Left kidney (tissue), 2 donors: Measurements from ENCODE around the gene GRAP2. TPM values are rescaled to one million over a fixed set of nuclear protein-coding genes. Genes with fewer than 3 reads are reported as not detected.
A peak's percentile ranks its signal among the peaks of the same experiment; 100 is the strongest.
"Not testable (repeated sequence)": the region's sequence is repeated elsewhere in the genome, so short reads cannot be mapped to it uniquely, and the experiment has no call there.

Experiments
- DNase-seq: peaks from one replicate; pipeline ENCODE4 v3.0.0-alpha.2; 2013
- polyA plus RNA-seq: library from polyadenylated mRNA; unstranded; fragments of 120-200 nt; gene quantifications from one replicate; pipeline ENCODE4 v1.2.1, GENCODE V29; 2013; ENCODE audit not compliant: insufficient read length

GRAP2 gene
- polyA plus RNA-seq, 1 donor: 0.57 TPM

DNA sequence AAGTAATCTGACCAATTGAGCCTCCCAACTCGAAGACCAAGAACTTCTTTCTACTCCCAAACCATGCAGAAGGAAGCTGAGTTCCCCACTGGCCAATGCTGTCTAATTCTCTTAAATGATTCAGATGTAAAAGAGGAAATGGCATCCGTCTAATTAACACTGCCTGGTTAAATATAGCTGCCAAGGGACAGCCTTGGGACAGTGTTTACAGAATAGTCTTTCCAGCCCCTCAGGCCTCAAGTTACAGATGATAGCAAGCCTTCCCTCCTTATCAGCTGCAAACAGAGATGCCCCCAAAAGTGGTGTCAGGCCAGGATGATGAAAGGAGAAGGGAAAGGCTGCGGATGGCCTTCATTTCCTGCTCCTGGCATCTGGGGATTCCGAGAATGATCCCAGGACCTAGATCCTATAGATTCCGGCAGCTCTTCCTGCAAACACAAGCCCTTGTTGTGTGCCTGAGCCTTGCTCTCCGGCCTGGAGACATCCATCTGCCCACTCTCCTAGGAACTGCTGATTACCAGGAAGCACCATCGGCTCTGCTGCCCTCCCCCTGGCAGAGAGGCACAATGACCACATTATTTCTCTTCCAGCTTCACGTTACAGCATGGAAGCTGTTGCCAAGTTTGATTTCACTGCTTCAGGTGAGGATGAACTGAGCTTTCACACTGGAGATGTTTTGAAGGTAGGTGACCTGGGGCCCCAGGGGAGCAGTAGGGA lies 45.8 kb downstream of the GRAP2 start:
- DNase-seq: no peak

DNA sequence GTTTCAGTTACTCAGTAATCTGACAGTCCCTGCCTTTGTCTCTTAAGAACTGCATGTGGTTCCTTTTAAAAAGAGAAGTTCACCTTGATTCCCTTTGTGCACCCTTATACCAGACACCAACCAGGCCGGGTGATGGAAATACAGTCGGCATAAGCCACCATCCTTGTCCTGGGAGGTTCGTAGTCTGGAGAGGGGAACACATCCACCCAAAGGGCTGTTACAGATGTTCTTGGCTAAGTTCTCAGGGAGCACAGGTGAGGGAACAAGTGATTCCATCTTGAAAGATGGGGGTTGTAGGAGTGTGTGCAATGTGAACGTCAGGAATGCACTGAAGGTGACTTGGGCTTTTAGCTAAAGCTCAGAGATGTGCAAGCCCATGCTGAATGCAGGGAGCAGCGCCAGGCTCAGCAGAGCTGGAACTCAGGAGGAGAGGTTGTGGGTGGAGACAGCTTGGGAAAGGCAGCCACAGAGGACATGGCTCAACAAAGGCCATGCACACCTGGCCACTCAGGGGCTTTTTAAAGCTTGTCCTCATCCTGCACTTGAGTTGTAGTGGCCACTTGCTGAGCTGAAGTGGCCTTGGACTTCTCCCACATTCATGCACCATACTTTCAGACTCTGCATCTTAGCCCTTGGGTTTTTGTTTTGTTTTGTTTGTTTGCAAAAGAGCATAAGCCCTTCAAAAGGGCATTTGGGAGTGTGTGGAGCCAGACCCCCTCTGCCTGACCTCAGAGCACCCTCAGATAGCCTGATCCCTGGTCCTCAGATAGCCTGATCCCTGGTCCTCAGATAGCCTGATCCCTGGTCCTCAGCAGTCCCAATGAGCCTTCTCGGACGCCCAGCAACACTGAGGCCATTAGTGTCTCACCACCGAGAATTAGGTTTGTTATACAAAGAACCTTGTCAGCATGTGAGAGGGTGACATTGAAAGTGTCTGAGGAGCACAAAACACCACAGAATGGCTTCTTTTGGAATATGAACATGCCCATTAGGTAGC lies 46.6 kb downstream of the GRAP2 start:
- DNase-seq: no peak

DNA sequence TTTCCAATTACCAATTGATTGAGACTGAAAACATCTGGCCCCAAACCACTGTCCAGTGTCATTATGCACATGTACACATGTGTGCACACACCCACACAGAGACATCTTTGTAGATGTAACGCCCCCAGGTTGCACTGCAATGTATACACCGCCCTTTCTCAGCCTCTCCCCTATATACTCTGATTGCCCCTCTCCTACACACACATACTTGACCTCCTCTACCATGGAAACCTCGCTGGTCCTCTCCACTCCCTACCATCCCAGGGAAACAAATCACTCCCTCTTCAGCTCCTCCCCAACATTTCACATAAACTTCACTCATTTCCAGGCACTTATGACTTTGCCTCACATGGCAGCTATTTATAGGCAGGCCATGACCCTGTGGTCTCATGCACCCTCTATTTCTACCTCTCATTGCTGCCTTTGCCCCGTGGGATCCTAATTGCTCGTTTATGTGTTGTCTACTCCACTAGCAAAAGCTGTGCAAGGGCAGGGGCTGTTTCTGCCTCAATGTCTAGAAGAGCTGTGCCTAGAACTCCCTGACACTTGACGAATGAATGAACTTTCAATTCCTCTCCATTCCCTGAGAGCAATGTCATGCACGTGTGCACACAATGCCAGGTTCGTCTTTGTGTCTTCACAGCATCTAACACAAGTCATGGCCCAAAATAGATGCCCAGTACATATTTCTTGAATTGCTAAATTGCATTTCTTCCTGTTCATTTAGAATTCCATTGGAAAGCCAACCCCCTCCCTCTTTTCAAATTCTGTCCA lies 49.3 kb downstream of the GRAP2 start:
- no peak for DNase-seq

DNA sequence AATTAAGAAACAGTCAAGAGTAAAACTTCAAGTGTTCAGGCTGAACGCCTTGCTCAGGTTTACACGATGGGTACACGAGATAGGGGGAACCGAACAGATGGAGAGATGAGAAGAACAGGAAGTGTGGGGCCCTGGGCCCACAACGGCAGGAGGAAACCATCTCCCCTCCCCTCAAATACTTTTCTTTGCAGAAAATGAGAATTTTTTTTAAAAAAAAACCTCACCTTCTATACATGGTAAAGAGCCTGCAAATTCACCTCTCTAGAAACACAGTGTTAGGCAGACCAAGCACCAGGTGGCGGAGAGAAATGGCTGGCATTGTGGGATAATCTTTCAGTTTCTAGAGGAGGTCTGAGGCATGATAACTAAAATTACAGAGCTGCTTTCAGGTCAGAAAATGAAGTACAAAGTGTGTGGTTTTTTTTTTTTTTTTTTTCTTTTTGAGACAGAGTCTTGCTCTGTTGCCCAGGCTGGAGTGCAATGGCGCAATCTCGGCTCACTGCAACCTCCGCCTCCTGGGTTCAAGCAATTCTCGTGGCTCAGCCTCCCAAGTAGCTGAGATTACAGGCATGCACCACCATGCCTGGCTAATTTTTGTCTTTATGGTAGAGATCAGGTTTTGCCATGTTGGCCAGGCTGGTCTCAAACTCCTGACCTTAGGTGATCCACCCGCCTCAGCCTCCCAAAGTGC lies 50.9 kb downstream of the GRAP2 start:
- DNase-seq: not testable (repeated sequence)

- no peak for DNase-seq
These were observed 51.5 kb downstream of the GRAP2 start for GRCh38 chr22:39952347-39952746.

GRCh38 chr22:39953101-39953500 lies 52.2 kb downstream of the GRAP2 start:
- no peak for DNase-seq

DNA sequence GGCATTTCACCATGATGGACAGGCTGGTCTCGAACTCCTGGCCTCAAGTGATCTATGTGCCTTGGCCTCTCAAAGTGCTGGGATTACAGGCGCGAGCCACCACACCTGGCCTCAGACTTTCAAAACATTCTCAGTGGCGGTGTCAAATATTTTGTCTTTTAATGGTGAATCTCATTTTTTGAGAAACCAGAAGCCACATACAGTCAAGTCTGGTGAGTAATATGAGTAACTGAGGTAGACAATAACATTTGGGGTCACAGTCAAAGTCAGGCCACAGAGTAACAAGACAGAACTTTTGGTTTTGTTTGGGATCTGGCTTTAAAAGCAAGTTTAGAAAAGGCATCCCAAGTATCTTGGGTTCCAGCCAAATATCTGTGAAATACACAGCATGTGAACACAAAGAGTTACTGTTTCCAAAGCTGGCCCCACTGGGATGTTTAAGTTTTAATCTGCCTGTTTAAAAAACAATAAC lies 53.7 kb downstream of the GRAP2 start:
- no peak for DNase-seq

DNA sequence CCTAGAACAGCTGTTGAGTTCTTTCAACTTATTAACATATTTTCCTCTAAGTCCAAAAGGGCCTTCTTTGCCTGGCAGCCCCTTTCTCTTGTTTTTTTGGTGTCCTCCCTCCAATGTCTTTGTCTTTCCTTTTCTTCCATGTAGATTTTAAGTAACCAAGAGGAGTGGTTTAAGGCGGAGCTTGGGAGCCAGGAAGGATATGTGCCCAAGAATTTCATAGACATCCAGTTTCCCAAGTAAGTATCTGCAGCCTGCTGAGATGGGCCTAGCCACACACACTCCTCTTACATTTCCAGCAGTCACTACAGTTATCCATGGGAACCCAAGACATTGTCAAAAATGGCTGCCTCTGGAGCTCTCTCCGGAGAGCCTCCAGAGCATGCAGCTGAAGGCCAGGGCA lies 54.8 kb downstream of the GRAP2 start:
- DNase-seq: no peak

DNA sequence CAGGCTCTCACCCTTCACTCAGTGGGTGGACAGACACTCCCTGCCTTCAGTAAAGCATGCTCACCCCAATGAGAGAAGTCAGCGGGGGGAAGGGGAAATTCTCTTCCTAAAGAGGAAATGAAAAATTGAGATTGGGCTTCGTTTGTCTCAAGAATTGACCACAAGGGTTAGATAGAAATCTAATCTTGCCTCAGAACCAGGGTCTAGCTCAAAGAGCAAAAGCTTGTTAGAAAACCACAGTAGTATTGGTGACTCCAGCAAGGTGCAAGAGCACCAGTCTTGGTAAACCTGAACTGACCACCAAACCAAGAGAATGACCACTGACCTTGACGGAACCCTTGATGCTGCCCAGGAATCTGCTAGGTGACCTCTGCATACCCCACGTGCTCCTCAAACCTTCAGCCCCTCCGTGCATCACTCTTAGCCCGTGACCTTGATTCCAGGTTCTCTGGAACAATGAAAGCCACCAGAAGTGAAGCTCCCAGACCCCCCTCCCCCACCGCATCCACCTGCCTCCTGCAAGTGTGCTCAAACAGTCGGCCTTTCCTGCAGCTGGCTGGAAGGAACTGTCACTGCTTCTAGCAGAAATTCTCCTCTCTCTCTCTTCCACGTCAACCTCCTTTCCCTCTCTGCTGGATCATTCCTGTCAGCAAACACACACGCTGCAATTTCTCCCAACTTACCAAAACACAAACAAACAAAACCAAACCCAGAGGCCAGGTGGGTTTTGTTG lies 56.2 kb downstream of the GRAP2 start:
- DNase-seq: no peak

DNA sequence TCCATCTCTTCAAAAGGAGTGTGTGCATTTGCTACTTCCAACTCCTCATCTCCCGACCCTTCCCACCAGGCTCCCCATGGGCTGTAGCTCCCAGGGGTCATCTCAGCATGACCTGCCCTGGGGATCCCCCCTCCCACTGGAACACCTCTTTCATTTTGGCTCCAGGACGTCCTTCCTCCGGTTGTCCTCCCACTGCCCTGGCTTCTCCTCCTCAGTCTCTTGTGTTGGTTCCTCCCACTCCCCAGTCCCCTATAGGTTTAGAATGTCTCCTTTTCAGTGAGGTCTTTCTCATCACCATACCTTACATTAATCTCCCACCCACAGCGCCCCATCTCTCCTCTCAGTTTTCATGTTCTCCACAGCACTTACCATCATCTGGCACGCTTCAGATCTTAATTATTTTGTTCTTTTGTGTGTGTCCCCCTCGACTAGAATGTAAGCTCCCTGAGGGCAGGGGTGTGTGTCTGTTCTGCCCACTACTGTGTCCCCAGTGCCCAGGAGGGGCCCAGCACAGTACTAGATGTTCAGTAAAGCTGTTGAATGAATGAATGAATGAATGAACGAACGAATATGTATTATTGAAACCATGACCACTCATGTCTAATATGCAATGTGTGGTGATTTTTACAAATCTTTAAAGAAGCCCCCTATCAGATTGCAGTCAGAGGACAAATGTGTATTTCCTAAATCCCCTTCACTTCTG lies 57.3 kb downstream of the GRAP2 start:
- DNase-seq: no peak

DNA sequence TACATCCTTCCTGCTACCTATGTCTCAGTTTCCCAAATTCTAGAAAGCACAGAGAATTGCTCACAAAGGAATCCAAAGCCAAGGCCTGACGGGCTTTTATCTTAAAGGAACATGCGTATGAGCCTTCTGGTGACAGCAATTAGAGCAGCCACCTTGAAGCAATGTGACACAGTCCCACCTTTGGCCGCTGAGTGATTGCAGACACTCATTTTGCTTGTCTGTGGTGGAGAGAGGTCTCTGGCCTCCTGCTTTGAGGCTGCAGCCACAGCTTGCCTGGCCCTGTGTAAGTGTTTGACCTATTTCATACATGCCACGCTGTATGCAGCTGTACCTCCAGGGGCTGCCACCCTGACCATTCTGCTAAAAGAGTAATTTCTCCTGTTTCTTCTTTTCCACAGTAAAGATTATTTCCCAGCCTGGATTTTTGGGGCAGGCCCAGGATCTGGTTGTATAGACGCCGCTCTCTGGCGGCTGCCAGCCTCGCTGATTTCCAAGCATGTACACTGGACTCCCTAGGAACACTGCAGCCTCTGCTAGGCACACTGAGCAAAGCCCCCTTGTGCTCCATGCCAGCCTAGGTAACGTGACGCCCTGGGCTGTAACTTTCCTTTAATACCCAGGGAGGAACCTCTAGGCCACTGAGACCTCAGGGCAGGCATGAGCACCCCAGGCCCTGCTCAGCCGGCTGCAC lies 58.2 kb downstream of the GRAP2 start:
- no peak for DNase-seq

DNA sequence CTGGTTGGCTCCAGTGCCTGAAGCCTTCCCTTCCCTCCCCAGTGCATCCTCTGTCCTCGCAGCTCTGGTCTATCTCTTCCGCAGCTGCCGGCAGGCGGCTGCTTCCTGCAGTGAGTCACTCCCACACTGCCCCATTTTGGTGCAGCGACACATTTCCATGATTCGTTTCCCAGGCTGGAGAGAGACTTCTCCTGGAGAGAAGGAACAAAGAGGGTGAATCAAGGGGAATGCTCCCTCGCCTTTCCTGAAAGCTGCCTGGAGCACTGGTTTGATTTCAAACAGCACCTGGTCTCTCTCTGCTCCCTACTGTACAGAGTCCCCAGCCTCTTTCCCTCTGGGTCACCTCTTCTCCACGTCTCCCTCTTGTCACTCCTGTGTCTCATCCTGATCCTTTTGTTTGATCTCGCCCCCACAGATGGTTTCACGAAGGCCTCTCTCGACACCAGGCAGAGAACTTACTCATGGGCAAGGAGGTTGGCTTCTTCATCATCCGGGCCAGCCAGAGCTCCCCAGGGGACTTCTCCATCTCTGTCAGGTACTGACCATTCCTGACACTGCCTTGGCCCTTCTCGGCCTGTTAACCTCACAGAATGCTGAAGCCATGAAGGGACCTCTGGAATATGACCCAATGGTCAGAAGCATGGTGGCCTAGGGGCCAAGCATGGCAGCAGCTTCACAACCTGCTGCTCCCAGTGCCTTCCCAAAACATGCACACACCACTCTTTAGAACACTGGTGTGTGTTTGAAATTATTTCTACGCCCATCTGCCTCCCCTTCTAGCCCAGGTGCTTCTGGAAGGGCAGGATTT lies 59.0 kb downstream of the GRAP2 start, which contains the start of gene TMA7B:
Gene TMA7B, plus strand, starts transcription at position 758 of the 808 bp plus-strand sequence. CDS start 3,978 bp downstream, outside the sequence.
- DNase-seq: peak; percentile 53

DNA sequence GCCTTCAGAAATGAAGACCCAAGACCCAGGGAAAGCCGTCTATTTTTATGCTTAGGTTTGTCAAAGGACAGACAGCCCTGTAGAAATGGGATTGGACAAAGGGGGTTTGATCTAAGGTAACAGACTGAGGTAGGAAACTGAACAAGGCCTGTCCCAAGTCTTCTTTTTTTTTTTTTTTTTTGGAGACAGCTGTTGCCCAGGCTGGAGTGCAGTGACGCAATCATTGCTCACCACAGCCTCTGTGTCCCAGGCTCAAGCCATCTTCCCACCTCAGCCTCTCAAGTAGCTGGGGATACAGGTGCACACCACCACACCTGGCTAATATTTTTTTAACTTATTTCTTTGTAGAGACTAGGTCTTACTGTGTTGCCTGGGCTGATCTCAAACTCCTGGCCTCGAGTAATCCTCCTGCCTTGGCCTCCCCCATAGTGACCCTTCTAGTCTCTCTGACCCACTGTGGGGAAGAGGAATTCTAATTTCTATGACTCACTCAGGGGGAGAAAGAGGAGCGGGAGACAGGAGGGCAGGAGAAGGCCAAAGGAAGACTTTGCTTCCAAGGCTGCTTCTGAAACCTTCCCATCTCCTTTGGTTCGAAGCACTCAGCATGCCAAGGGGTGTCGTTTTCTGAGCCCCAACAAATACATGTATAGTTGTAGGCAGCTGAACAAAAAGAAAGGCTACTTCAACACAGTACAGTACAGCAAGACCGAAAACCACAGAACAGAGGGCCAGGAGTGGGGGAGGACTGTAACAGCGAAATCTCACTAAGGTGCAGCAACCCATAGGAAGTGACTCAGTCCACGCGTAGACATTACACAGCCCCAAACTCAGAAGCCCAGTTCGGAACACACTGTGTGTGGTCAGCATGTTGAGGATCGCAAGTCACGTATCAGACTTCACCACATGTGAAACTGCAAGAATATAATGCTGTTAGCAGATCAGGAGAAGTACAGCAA lies 60.2 kb downstream of the GRAP2 start:
- DNase-seq: no peak

DNA sequence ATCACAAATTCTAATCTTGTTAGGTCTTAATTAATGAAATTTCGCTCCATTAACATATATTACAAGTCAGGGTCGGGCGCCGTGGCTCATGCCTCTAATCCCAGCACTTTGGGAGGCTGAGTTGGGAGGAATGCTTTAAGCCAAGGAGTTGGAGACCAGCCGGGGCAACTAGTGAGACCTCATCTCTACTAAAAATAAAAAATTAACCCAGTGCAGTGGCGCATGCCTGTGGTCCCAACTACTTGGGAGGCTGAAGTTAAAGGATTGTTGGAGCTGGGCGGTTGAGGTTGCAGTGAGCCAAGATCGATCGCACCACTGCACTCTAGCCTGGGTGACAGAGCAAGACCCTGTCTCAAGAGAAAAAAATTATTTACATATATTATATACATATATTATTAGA lies 61.2 kb downstream of the GRAP2 start:
- DNase-seq: no peak

- no peak for DNase-seq
These were observed 64.9 kb downstream of the GRAP2 start for GRCh38 chr22:39965748-39966147.

DNA sequence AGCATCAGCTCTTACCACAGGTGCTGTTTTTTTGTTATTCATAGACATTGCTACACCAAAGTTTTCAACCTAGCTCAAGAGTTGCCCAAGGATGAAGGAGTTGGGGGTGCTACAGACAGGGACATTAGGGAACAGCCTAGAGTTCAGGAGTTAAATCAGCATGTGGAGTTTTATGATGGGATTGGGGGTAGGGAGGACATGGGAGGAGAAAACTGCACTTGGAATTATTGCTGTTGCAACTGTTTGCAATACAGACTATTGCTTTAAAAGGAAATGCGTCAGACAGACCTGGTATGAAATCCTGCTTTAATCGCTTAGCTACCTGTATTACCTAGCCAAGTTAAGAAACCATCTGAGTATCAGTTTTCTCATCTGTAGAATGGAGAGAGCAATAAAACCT lies 65.6 kb downstream of the GRAP2 start:
- DNase-seq: no peak

DNA sequence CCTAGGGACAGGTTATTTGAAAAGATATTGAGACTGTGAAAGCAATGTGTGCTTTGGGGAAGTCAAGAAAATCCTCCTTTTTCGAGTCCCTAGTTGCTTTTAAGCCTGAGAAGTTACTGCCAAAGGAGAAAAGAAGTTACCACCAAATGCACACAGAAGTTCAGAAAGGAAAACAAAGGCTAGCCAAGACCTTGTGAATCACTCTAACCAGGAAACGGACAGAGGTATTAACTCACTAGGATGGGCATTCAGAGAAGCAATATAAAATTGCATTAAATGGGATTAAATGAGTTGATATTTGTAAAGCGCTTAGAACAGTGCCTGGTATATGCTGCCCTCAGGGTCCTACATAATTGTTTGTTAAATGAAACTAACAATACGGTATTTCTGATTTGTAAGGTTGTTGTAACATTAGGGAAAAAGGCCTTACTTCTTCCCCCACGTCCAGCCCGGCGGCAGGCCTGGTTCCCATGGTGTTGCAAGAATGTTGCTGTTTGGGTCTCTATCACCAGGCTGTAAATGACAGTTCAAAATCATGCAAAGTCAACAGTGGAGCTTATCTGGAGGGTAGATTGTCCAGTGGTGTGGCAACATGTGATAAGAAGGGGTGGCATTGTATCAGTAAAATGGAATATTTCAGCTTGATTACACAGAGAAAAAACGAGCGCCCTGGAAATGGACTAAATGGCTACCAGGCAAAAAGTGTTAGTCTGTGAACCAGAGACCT lies 66.4 kb downstream of the GRAP2 start:
- DNase-seq: no peak
